HG03139 (cell line): ENCODE results near the gene PRDM16.

Experiments used
- ATAC-seq: cut with Tn5 transposase; IDR thresholded peaks from one replicate; pipeline ENCODE4 v1.9.1; 2021; ENCODE audit not compliant: unreplicated experiment

Gene PRDM16

GRCh38 chr1:3476666-3477065 lies 407.7 kb downstream of the PRDM16 start:
- no peak for ATAC-seq

- no peak for ATAC-seq
These were observed 408.4 kb downstream of the PRDM16 start for GRCh38 chr1:3477241-3477995.

- ATAC-seq: no peak
These were observed 409.2 kb downstream of the PRDM16 start for GRCh38 chr1:3478187-3478586.

- ATAC-seq: no peak
These were observed 410.7 kb downstream of the PRDM16 start for GRCh38 chr1:3479511-3480368.

- ATAC-seq: no peak
These were observed 411.3 kb downstream of the PRDM16 start for GRCh38 chr1:3480369-3480719.

GRCh38 chr1:3481046-3481445 lies 412.0 kb downstream of the PRDM16 start:
- no peak for ATAC-seq

GRCh38 chr1:3481836-3482375 lies 412.9 kb downstream of the PRDM16 start:
- no peak for ATAC-seq

GRCh38 chr1:3482378-3482849 lies 413.4 kb downstream of the PRDM16 start:
- ATAC-seq: no peak

- no peak for ATAC-seq
These were observed 414.4 kb downstream of the PRDM16 start for GRCh38 chr1:3483380-3483779.

- ATAC-seq: no peak
These were observed 414.9 kb downstream of the PRDM16 start for GRCh38 chr1:3483801-3484444.

GRCh38 chr1:3485016-3485415 lies 416.0 kb downstream of the PRDM16 start:
- ATAC-seq: no peak
